GM18517 (cell line): Measurements from ENCODE around the gene RPEL1.

Experiments
- ATAC-seq: cut with Tn5 transposase; IDR thresholded peaks from one replicate; pipeline ENCODE4 v1.9.1; 2021; ENCODE audit warnings: mild to moderate bottlenecking, moderate library complexity; ENCODE audit not compliant: unreplicated experiment

RPEL1 gene

GRCh38 chr10:103278537-103278823 lies 32.8 kb downstream of the RPEL1 start:
- ATAC-seq: no peak

GRCh38 chr10:103278862-103279298 lies 33.2 kb downstream of the RPEL1 start:
- no peak for ATAC-seq

- ATAC-seq: no peak
These were observed 34.3 kb downstream of the RPEL1 start for GRCh38 chr10:103280031-103280430.

GRCh38 chr10:103280506-103280905 lies 34.8 kb downstream of the RPEL1 start:
- no peak for ATAC-seq

- no peak for ATAC-seq
These were observed 36.1 kb downstream of the RPEL1 start for GRCh38 chr10:103281753-103282152.

GRCh38 chr10:103282961-103283360 lies 37.3 kb downstream of the RPEL1 start:
- ATAC-seq: no peak

GRCh38 chr10:103284170-103284569 lies 38.5 kb downstream of the RPEL1 start:
- ATAC-seq: no peak

GRCh38 chr10:103287992-103288391 lies 42.3 kb downstream of the RPEL1 start:
- no peak for ATAC-seq

GRCh38 chr10:103291588-103291987 lies 45.9 kb downstream of the RPEL1 start:
- ATAC-seq: no peak

GRCh38 chr10:103295374-103296015 lies 49.8 kb downstream of the RPEL1 start:
- ATAC-seq: no peak
